Measurements from ENCODE around the gene MAGEB1. TPM values are rescaled to one million over a fixed set of nuclear protein-coding genes. Genes with fewer than 3 reads are reported as not detected.

The MAGEB1 gene
- total and polyA plus RNA-seq, 11 donors = not detected

- Histone ChIP-seq H3K36me3 (no peaks in the 10 kb centered on the region), H3K4me1 (no peaks in the 10 kb centered on the region), H3K4me3 (no peak overlapping the region), H3K27me3 (peaks cover 0 to 7% (median 0%) of the 10 kb centered on the region in 9 donors), H3K27ac (no peak overlapping the region), H3K9me3 (no peaks in the 10 kb centered on the region)
- intact Hi-C loops (cut with DNase I) = loop anchor here in 6 of 10 donors (5.0 to 10.0 kb wide), 2 partner anchors 227 to 229 kb away; no protein-coding TSS in a partner anchor
- DNase-seq (no peak), ATAC-seq (no peak)
- TF ChIP-seq POLR2A (IDR thresholded peaks at IDR 0.05) (no peak), CTCF (IDR thresholded peaks at IDR 0.05) (peak in 5 of 12 donors; percentile 9 to 25 (median 14))
- WGBS, 4 donors = 4 to 32% (median 9%) methylated on average over 1 of the region's 1 CpG
Observed at GRCh38 chrX:30275498-30275897, 28.6 kb downstream of the MAGEB1 start.

- TF ChIP-seq POLR2A (IDR thresholded peaks at IDR 0.05) = no peak
- TF ChIP-seq CTCF (IDR thresholded peaks at IDR 0.05) = no peak
- Histone ChIP-seq H3K4me3 (no peak overlapping the region), H3K4me1 (no peaks in the 10 kb centered on the region), H3K36me3 (no peaks in the 10 kb centered on the region), H3K27me3 (peaks cover 0 to 7% (median 0%) of the 10 kb centered on the region in 9 donors), H3K9me3 (no peaks in the 10 kb centered on the region), H3K27ac (no peak overlapping the region)
- intact Hi-C loops (cut with DNase I) = loop anchor here in 6 of 10 donors (5.0 to 10.0 kb wide), 2 partner anchors 224 to 226 kb away; no protein-coding TSS in a partner anchor
- ATAC-seq (no peak), DNase-seq (no peak)
- 20 to 89% (median 69%) methylated on average over 1 of the region's 1 CpG for WGBS, 4 donors
Observed at GRCh38 chrX:30278365-30278764, 31.4 kb downstream of the MAGEB1 start.

GRCh38 chrX:30280428-30280827 lies 33.5 kb downstream of the MAGEB1 start:
- Histone ChIP-seq H3K4me3 (no peak overlapping the region), H3K27me3 (peaks cover 0 to 6% (median 0%) of the 10 kb centered on the region in 9 donors), H3K9me3 (no peaks in the 10 kb centered on the region), H3K4me1 (no peaks in the 10 kb centered on the region), H3K36me3 (no peaks in the 10 kb centered on the region), H3K27ac (no peak overlapping the region)
- intact Hi-C loops (cut with DNase I) = no loop called here
- DNase-seq (no peak), ATAC-seq (no peak)
- 67 to 100% (median 89%) methylated on average over 1 of the region's 1 CpG for WGBS, 4 donors
- TF ChIP-seq POLR2A (IDR thresholded peaks at IDR 0.05) = no peak

- Histone ChIP-seq H3K27me3 (peaks cover 0 to under 1% (median 0%) of the 10 kb centered on the region in 9 donors), H3K9me3 (no peaks in the 10 kb centered on the region), H3K36me3 (no peaks in the 10 kb centered on the region), H3K4me1 (no peaks in the 10 kb centered on the region), H3K4me3 (no peak overlapping the region), H3K27ac (no peak overlapping the region)
- ATAC-seq (no peak), DNase-seq (no peak)
- TF ChIP-seq POLR2A (IDR thresholded peaks at IDR 0.05) = no peak
- TF ChIP-seq CTCF (IDR thresholded peaks at IDR 0.05) = no peak
- intact Hi-C loops (cut with DNase I) = no loop called here
Observed at GRCh38 chrX:30282527-30282926, 35.6 kb downstream of the MAGEB1 start.
